Neural cell (in vitro differentiated cells): Measurements from ENCODE around the gene C10orf95.

Experiments used
- CTCF ChIP-seq: fragments of 450-650 bp; IDR thresholded peaks from 2 replicates; pipeline ENCODE4 v1.5.1; 2014; ENCODE audit warnings: antibody characterized with exemption, mild to moderate bottlenecking, moderate library complexity; ENCODE audit not compliant: poor library complexity, severe bottlenecking
- EZH2 ChIP-seq: fragments of 200-600, 300-800 bp; shearing (Covaris generic), sonication (generic); IDR thresholded peaks from 2 replicates; pipeline ENCODE4 v1.6.1; 2014; ENCODE audit warnings: antibody characterized with exemption, low read length, borderline replicate concordance, mild to moderate bottlenecking; ENCODE audit not compliant: insufficient read depth, poor library complexity, severe bottlenecking

- no peak for TF ChIP-seq EZH2
- no peak for TF ChIP-seq CTCF
Measured at GRCh38 chr10:102424145-102424544, 27.2 kb downstream of the C10orf95 start.
